ENCODE measurements around the gene DYNC1LI1.

GRCh38 chr3:32495609-32496008 lies 75.0 kb downstream of the DYNC1LI1 start:
- TF ChIP-seq EP300 (IDR thresholded peaks at IDR 0.05; ENCODE audit: borderline replicate concordance) (no peak), MAX (IDR thresholded peaks at IDR 0.05) (no peak), FOXM1 (IDR thresholded peaks at IDR 0.05; ENCODE audit: borderline replicate concordance, low read depth) (no peak), EGR1 (IDR thresholded peaks at IDR 0.05) (no peak), TCF12 (IDR thresholded peaks at IDR 0.05; ENCODE audit: low read depth) (no peak), ZBTB7A (IDR thresholded peaks at IDR 0.05; ENCODE audit: low read depth) (no peak), TAF1 (IDR thresholded peaks at IDR 0.05; ENCODE audit: low read depth) (no peak), RAD21 (IDR thresholded peaks at IDR 0.05; ENCODE audit: low read depth) (no peak), CREB1 (IDR thresholded peaks at IDR 0.05; ENCODE audit: low read depth) (no peak), REST (IDR thresholded peaks at IDR 0.05; ENCODE audit: low read depth) (no peak), YY1 (IDR thresholded peaks at IDR 0.05; ENCODE audit: low read depth) (no peak), NFIC (IDR thresholded peaks at IDR 0.05) (no peak), USF1 (IDR thresholded peaks at IDR 0.05) (no peak), CEBPB (IDR thresholded peaks at IDR 0.05) (no peak)
